NOMO-1 (cell line): ENCODE data around the gene S100A7A.
"Not testable (repeated sequence)": the region's sequence is repeated elsewhere in the genome, so short reads cannot be mapped to it uniquely, and the experiment has no call there.

Experiments used
- DNase-seq, 2 experiments: peaks; one replicate each; lab custom pipeline; 2025; ENCODE audit not compliant: unreplicated experiment in 2 of 2; lab: John Stamatoyannopoulos, UW

Gene S100A7A

DNA sequence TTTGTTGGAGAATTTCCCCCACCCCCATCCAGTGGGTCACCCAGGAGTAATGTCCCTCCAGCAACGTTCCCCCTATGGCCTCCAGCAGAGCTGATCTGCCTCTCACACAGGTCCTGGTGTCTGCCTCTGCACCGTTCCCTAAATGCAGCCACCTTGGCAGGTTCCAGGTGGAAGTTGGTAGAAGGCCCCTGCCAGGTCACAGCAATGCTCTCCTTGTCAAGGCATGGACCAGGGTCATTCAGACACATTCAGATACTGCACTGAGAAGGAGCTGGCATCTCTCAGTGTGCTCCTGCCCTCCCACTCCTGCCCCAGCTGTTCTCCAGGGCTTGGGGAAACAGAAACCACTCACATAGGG, 3.1 kb downstream of the S100A7A start:
- DNase-seq, result not testable (repeated sequence)

GRCh38 chr1:153420306-153420705, 4.0 kb downstream of the S100A7A start:
- DNase-seq, result no peak

DNA sequence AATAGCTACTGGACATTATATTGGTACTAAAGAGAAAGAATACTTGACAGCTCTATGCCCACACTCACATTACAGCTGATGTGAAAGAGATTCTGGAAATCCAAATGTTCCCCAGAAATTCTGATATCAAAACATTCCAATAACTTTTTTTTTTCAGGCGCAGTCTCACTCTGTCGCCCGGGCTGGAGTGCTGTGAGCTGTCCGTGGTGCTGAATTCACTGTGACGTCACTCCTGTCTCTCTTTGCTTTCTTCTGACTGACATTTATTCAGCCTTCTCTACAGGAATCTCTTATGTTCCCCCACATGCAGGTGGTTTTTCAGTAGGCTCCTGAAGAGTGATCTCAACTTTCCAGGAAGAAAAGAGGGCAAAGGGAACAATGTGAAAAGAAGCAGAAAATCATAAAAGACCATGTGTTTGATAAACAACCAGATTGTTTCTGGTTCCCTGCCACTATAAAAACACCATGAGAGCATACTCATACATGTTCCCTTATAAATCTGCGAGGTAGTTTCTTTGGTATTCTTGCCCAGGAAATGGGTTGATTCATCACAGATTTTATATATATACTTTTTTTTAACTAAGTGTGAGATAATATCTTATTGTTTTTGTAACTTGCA, 6.2 kb downstream of the S100A7A start:
- DNase-seq, result peak in 1 of 2 experiments; percentile 55

DNA sequence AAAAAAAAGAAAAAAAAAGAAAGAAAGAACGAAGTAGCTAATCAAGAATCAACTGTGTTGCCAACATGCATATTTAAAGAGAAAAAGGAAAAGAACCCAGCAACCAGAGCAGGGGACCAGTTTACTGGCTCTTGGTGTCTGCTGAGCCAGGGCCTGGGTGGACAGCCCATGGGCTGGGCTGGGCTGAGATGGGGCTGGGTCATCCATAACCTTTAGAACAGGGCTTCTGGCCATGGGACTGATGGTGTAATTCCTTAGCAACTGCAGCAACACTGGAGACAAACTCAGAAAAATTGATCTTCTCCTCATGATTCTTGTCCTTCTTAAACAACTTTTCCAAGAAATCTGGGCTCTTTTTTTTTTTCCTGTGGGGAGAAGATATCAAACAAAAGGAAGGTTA, 10.5 kb downstream of the S100A7A start:
- no peak for DNase-seq

- DNase-seq, result no peak
Measured at GRCh38 chr1:153428073-153428638, 11.8 kb downstream of the S100A7A start.

GRCh38 chr1:153428791-153429190, 12.5 kb downstream of the S100A7A start:
- no peak for DNase-seq

- no peak for DNase-seq
Measured at GRCh38 chr1:153429266-153430165, 13.2 kb downstream of the S100A7A start.

- no peak for DNase-seq
Measured at GRCh38 chr1:153430166-153430553, 13.8 kb downstream of the S100A7A start.

DNA sequence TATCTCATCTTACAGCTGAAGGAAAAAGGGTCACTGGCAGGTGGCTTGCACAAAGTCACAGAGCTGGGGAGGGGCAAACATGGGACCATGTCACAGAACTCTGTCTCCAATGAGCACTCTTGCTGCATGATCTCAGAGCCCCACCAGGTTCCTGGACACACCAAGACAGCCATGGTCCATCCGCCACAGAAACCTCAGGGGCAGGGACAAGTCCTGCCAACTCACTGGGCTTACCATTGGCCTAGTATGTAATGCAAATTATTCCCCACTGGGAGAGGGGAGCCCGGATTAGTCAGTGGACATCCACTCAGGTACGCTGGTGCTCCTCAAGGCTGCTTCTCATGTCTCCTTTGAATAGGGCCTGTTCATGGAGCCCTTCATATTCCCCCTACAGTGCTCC, 14.2 kb downstream of the S100A7A start:
- DNase-seq, result no peak

DNA sequence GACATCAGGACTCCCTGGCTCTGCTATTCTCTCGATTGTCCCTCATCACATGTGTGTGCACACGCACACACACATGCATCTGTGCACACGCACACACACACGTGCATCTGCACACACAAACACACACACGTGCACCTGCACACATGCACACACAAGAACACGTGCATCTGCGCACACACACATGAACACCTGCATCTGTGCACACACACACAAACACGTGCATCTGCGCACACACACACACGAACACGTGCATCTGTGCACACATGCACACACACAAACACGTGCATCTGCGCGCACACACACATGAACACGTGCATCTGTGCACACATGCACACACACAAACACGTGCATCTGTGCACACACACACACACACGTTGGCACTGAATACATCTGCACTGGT, 14.7 kb downstream of the S100A7A start:
- no peak for DNase-seq

GRCh38 chr1:153431427-153431826, 15.1 kb downstream of the S100A7A start:
- no peak for DNase-seq

DNA sequence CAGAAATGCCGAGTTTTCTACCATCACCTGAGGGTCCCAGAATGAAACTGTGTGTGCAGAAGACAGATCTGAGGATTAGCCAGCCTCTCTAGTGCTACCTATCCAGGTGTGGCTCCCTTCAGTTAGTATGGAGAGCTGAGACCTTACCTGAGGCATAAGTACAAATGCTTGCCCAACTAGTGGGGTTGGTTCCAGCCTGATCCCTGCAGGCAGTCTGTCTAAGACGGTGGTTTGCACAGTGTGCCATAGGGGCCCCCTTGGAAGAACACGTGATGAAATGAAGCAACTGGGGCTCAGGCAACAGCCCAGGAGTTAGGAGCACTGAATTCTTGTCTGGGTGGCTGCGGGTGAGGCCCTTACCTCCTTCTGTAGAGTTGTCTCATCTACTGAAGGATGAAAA, 15.6 kb downstream of the S100A7A start:
- no peak for DNase-seq

GRCh38 chr1:153432874-153433681, 16.8 kb downstream of the S100A7A start:
- DNase-seq, result no peak

- DNase-seq, result no peak
Measured at GRCh38 chr1:153434746-153435455, 18.6 kb downstream of the S100A7A start.

GRCh38 chr1:153437236-153437635, 20.9 kb downstream of the S100A7A start:
- no peak for DNase-seq

- no peak for DNase-seq
Measured at GRCh38 chr1:153438599-153438998, 22.3 kb downstream of the S100A7A start.

- no peak for DNase-seq
Measured at GRCh38 chr1:153439273-153439672, 23.0 kb downstream of the S100A7A start.

DNA sequence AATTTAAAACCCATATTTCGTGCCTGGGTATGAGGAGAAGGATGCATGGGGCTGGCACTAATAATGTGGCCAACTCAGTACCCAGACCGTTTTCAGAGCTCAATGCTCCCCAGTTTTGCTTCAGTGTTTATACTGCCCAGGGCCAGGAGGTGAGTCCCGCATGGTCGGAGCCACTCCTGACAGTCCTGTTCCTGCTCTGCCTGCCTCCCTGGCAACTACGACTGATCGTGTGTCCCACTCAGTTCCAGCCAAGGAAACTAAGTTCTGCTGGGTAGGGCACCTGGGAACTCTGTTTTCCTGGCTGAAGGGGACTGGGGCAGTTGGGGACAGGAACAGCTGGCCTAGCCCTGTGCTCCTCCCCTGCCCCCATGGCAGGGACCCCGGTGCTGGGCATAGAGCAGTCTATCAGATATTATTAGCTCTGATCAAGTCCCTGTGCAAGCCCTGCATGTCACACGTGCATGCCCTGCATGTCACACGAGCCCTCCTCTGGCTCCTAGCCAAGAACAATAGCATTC, 25.0 kb downstream of the S100A7A start:
- DNase-seq, result no peak

GRCh38 chr1:153443486-153443885, 27.2 kb downstream of the S100A7A start:
- no peak for DNase-seq

- DNase-seq, result no peak
Measured at GRCh38 chr1:153444078-153444477, 27.8 kb downstream of the S100A7A start.
